ENCODE results near the gene EN1. TPM values are rescaled to one million over a fixed set of nuclear protein-coding genes. Genes with fewer than 3 reads are reported as not detected.

Gene EN1
- total RNA-seq, 1 experiment from 2014 or later, result not detected

GRCh38 chr2:118838741-118839455, 8.6 kb downstream of the EN1 start:
- no TSS peak for BruUV-seq (replicated peaks)
- no peaks in the 10 kb centered on the region for H3K9me3 Mint-ChIP-seq (ENCODE audit: unreplicated experiment)
- no peak overlapping the region for H3K4me3 Mint-ChIP-seq (ENCODE audit: unreplicated experiment)
- TF ChIP-seq CTCF (IDR thresholded peaks at IDR 0.05; ENCODE audit: unreplicated experiment), result no peak
- intact Hi-C loops (cut with micrococcal nuclease), result no loop called here
- H3K4me1 Mint-ChIP-seq (ENCODE audit: insufficient read depth, unreplicated experiment), result no peaks in the 10 kb centered on the region
- H3K36me3 Mint-ChIP-seq (ENCODE audit: insufficient read depth, unreplicated experiment), result peaks cover 7% of the 10 kb centered on the region
- no peak overlapping the region for H3K27ac Mint-ChIP-seq (ENCODE audit: low read depth, unreplicated experiment)
- CTCF ChIA-PET, result no interaction called here
- DNase-seq (ENCODE audit: unreplicated experiment), result no peak
- no peaks in the 10 kb centered on the region for H3K27me3 Mint-ChIP-seq (ENCODE audit: insufficient read depth, unreplicated experiment)
- POLR2A ChIA-PET, result no interaction called here

GRCh38 chr2:118837621-118838020, 9.8 kb downstream of the EN1 start:
- Mint-ChIP-seq H3K9me3 (ENCODE audit: unreplicated experiment) (no peaks in the 10 kb centered on the region), H3K4me3 (ENCODE audit: unreplicated experiment) (no peak overlapping the region), H3K4me1 (ENCODE audit: insufficient read depth, unreplicated experiment) (no peaks in the 10 kb centered on the region), H3K27ac (ENCODE audit: low read depth, unreplicated experiment) (no peak overlapping the region), H3K36me3 (ENCODE audit: insufficient read depth, unreplicated experiment) (peaks cover 7% of the 10 kb centered on the region), H3K27me3 (ENCODE audit: insufficient read depth, unreplicated experiment) (no peaks in the 10 kb centered on the region)
- POLR2A ChIA-PET, result no interaction called here
- BruUV-seq (replicated peaks), result no TSS peak
- no peak for DNase-seq (ENCODE audit: unreplicated experiment)
- intact Hi-C loops (cut with micrococcal nuclease), result no loop called here
- no peak for TF ChIP-seq CTCF (IDR thresholded peaks at IDR 0.05; ENCODE audit: unreplicated experiment)
- CTCF ChIA-PET, result no interaction called here

GRCh38 chr2:118837067-118837466, 10.4 kb downstream of the EN1 start:
- H3K27me3 Mint-ChIP-seq (ENCODE audit: insufficient read depth, unreplicated experiment), result no peaks in the 10 kb centered on the region

GRCh38 chr2:118836411-118836930, 11.0 kb downstream of the EN1 start:
- intact Hi-C loops (cut with micrococcal nuclease), result no loop called here
- BruUV-seq (replicated peaks), result no TSS peak
- Mint-ChIP-seq H3K9me3 (ENCODE audit: unreplicated experiment) (no peaks in the 10 kb centered on the region), H3K36me3 (ENCODE audit: insufficient read depth, unreplicated experiment) (no peaks in the 10 kb centered on the region), H3K4me3 (ENCODE audit: unreplicated experiment) (peak overlapping the region; percentile 48), H3K27me3 (ENCODE audit: insufficient read depth, unreplicated experiment) (no peaks in the 10 kb centered on the region), H3K27ac (ENCODE audit: low read depth, unreplicated experiment) (no peak overlapping the region), H3K4me1 (ENCODE audit: insufficient read depth, unreplicated experiment) (no peaks in the 10 kb centered on the region)
- CTCF ChIA-PET, result interaction anchor here (0.6 kb wide), 1 partner anchor 11 kb away, joined by 4 read pairs; no protein-coding TSS in a partner anchor
- DNase-seq (ENCODE audit: unreplicated experiment), result no peak
- POLR2A ChIA-PET, result no interaction called here
- TF ChIP-seq CTCF (IDR thresholded peaks at IDR 0.05; ENCODE audit: unreplicated experiment), result no peak

More at GRCh38 chr2:118837067-118837466, 10.4 kb downstream of the EN1 start:
- Mint-ChIP-seq H3K36me3 (ENCODE audit: insufficient read depth, unreplicated experiment) (peaks cover 2% of the 10 kb centered on the region), H3K4me1 (ENCODE audit: insufficient read depth, unreplicated experiment) (no peaks in the 10 kb centered on the region), H3K27ac (ENCODE audit: low read depth, unreplicated experiment) (no peak overlapping the region), H3K4me3 (ENCODE audit: unreplicated experiment) (no peak overlapping the region), H3K9me3 (ENCODE audit: unreplicated experiment) (no peaks in the 10 kb centered on the region)
- no peak for DNase-seq (ENCODE audit: unreplicated experiment)
- no TSS peak for BruUV-seq (replicated peaks)
- intact Hi-C loops (cut with micrococcal nuclease), result no loop called here
- TF ChIP-seq CTCF (IDR thresholded peaks at IDR 0.05; ENCODE audit: unreplicated experiment), result no peak
- POLR2A ChIA-PET, result no interaction called here
- CTCF ChIA-PET, result interaction anchor here (0.6 kb wide), 1 partner anchor 12 kb away, joined by 4 read pairs; no protein-coding TSS in a partner anchor

Data from MCF 10A (cell line).